DOHH2 (cell line): ENCODE data around the gene NAV2.

Experiments
- EZH2phosphoT487 ChIP-seq: fragments of 200-600 bp; sonication (generic); IDR thresholded peaks from 2 replicates; pipeline ENCODE4 v1.6.1; 2017; ENCODE audit warnings: borderline replicate concordance, mild to moderate bottlenecking, antibody characterized with exemption, low read length, moderate library complexity, mixed read lengths
- TF ChIP-seq, protein P1 (sequence below): fragments of 200-600 bp; sonication (generic); IDR thresholded peaks from one replicate; pipeline ENCODE4 v1.5.1; 2014; ENCODE audit warnings: antibody characterized with exemption, mild to moderate bottlenecking, low read depth, low read length; ENCODE audit not compliant: poor library complexity, severe bottlenecking

DNA sequence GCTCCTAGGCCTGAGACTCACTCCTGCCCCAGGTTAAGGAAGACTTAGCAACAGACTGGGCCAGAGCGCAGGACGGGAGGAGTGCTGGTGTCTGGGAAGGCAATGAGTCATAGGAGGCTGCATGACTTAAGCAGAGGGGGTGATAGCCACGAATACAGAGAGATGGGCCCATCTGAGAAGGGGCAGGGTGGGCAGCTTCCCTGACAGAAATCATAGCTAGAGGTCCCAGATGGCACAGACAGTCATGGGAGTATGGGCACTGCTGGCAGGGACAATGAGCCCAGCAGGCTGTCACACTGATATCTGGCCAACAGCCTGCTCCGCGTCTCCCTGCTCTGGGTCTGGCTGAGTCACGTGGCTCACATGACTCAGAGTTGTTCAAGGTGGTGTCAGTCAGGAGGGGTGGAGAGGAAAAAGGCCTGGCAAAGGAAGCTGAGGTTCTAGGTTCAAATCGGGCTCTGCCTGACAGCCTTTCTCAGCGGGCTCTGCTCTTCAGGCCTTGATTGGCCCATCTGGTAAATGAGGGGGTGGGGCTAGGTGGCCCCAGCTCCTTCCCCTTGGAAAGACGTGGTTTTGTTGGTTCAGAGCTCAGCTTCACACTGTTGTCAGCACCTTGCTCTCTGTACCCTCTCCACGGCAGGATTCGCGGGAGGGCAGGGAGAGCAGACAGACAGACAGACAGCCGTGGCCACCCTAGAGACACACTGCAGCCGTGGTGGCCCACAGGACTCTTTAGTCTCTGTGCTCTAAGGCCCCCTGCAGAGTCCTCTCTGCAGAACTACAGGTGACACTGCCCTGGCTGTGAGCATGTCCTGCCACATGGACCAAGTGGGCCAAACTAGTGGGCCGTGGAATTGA is 399.9 kb downstream of the NAV2 start:
- no peak for TF ChIP-seq EZH2phosphoT487
- TF ChIP-seq, protein P1, sequence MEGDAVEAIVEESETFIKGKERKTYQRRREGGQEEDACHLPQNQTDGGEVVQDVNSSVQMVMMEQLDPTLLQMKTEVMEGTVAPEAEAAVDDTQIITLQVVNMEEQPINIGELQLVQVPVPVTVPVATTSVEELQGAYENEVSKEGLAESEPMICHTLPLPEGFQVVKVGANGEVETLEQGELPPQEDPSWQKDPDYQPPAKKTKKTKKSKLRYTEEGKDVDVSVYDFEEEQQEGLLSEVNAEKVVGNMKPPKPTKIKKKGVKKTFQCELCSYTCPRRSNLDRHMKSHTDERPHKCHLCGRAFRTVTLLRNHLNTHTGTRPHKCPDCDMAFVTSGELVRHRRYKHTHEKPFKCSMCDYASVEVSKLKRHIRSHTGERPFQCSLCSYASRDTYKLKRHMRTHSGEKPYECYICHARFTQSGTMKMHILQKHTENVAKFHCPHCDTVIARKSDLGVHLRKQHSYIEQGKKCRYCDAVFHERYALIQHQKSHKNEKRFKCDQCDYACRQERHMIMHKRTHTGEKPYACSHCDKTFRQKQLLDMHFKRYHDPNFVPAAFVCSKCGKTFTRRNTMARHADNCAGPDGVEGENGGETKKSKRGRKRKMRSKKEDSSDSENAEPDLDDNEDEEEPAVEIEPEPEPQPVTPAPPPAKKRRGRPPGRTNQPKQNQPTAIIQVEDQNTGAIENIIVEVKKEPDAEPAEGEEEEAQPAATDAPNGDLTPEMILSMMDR = no peak
